Measurements from ENCODE around the gene NOTCH1. TPM values are rescaled to one million over a fixed set of nuclear protein-coding genes. Genes with fewer than 3 reads are reported as not detected.

Gene NOTCH1
- total and polyA plus RNA-seq, 2 donors (not counting 1 experiment from before 2014, with no cell fraction given) = 3.3 to 10.9 TPM

DNA sequence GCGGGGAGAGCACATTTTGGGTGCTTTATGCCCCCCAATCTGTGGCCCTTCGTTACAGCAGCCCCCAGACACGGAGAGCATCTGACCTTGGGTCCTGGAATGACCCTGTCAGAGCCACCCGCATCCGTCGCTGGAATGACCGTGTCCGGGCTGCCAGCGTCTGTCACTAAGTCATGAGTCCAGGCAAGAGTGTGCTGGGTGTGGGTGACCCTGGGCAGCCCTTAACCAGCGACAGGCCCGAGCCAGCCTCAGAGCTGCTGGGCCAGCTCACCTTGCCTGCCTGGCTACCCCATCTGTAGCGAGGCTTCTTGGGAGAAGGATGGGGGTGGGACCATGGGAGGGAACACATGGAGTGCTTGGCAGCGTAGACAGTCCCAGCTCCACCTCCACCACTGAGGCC lies 46.8 kb upstream of the NOTCH1 start:
- Histone ChIP-seq H3K4me1 (ENCODE audit: control insufficient read depth, extremely low read depth, insufficient read depth, low read length) (peaks cover 16% of the 10 kb centered on the region), H3K36me3 (ENCODE audit: control insufficient read depth, insufficient read depth, low read length) (no peaks in the 10 kb centered on the region), H3K4me2 (ENCODE audit: extremely low read depth, insufficient read depth, low read length) (no peak overlapping the region), H2AFZ (ENCODE audit: low read length) (no peak overlapping the region), H3K4me3 (replicated peaks in 1 of 4; ENCODE audit: control extremely low read depth in 1 of 4, insufficient read depth in 1 of 4, low read depth in 3 of 4, low read length in 4 of 4) (no peak overlapping the region), H3K79me2 (ENCODE audit: control insufficient read depth, insufficient read depth, low read length) (no peaks in the 10 kb centered on the region), H3K27me3 (ENCODE audit: control insufficient read depth, insufficient read depth, low read length) (no peaks in the 10 kb centered on the region), H4K20me1 (ENCODE audit: control insufficient read depth, extremely low read depth, insufficient read depth, low read length) (no peaks in the 10 kb centered on the region), H3K9me3 (ENCODE audit: control insufficient read depth, insufficient read depth, low read depth, low read length) (no peaks in the 10 kb centered on the region), H3K27ac (ENCODE audit: insufficient read depth, low read length) (no peak overlapping the region), H3K9ac (ENCODE audit: insufficient read depth, low read length) (no peak overlapping the region)
- TF ChIP-seq EZH2 (IDR thresholded peaks at IDR 0.05; ENCODE audit: low read length, missing control alignments) = no peak
- TF ChIP-seq, protein P1, sequence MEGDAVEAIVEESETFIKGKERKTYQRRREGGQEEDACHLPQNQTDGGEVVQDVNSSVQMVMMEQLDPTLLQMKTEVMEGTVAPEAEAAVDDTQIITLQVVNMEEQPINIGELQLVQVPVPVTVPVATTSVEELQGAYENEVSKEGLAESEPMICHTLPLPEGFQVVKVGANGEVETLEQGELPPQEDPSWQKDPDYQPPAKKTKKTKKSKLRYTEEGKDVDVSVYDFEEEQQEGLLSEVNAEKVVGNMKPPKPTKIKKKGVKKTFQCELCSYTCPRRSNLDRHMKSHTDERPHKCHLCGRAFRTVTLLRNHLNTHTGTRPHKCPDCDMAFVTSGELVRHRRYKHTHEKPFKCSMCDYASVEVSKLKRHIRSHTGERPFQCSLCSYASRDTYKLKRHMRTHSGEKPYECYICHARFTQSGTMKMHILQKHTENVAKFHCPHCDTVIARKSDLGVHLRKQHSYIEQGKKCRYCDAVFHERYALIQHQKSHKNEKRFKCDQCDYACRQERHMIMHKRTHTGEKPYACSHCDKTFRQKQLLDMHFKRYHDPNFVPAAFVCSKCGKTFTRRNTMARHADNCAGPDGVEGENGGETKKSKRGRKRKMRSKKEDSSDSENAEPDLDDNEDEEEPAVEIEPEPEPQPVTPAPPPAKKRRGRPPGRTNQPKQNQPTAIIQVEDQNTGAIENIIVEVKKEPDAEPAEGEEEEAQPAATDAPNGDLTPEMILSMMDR (conservative IDR thresholded peaks at IDR 0.05 in 1 of 2, IDR thresholded peaks at IDR 0.05 in 1 of 2; ENCODE audit: low read depth in 1 of 2, low read length in 2 of 2) = no peak
- no peak for DNase-seq (ENCODE audit: low read depth in 2 of 2)

DNA sequence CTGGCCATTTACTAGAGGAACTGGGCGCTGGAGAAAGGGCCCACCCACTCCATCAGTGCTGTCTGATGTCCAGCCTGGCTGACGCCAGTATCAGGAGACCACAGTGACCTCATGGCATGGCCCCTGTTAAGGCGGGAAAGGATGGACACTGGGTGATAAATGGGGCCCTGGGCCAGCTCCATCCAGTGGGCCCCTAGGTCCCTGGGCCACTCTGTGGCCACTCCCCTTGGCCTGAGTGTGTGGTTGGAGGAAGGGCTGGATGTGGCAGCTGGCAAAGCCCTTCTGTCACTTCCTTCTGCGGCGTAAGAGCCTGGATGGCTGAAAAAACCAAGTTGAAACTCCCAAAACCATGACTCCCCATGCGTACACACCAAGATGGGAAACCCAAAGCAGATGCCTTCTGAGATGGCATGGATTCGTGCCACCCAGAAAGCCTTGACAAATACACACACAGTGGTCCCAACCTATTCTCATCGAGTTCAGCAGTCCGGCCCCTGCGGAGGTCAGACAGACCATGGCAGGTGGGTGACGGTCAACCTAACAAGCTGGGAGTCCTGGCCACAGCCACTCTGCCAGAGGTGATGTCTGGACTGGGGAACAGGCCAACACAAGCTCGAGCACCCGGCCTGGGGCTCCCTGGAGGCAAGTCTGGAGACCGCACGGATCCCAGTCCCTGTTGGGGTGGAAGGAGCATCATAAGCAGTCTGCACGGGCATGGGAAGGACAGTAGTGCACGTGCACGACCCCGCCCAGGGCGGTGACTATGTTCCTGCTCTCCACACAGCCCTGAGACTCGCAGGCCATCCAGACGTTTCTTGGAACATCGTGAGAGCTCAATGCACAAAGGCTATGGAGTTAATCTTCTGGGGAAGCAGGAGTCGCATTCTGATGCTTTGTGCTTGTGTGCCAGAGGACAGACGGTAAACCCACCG lies 45.2 kb upstream of the NOTCH1 start:
- Histone ChIP-seq H3K9ac (ENCODE audit: insufficient read depth, low read length) (no peak overlapping the region), H3K36me3 (ENCODE audit: control insufficient read depth, insufficient read depth, low read length) (no peaks in the 10 kb centered on the region), H4K20me1 (ENCODE audit: control insufficient read depth, extremely low read depth, insufficient read depth, low read length) (no peaks in the 10 kb centered on the region), H3K4me3 (replicated peaks in 1 of 4; ENCODE audit: control extremely low read depth in 1 of 4, insufficient read depth in 1 of 4, low read depth in 3 of 4, low read length in 4 of 4) (no peak overlapping the region), H3K9me3 (ENCODE audit: control insufficient read depth, insufficient read depth, low read depth, low read length) (no peaks in the 10 kb centered on the region), H2AFZ (ENCODE audit: low read length) (no peak overlapping the region), H3K79me2 (ENCODE audit: control insufficient read depth, insufficient read depth, low read length) (no peaks in the 10 kb centered on the region), H3K4me1 (ENCODE audit: control insufficient read depth, extremely low read depth, insufficient read depth, low read length) (peaks cover 25% of the 10 kb centered on the region), H3K27me3 (ENCODE audit: control insufficient read depth, insufficient read depth, low read length) (peaks cover 5% of the 10 kb centered on the region), H3K27ac (ENCODE audit: insufficient read depth, low read length) (no peak overlapping the region), H3K4me2 (ENCODE audit: extremely low read depth, insufficient read depth, low read length) (no peak overlapping the region)
- TF ChIP-seq, protein P1 (conservative IDR thresholded peaks at IDR 0.05 in 1 of 2, IDR thresholded peaks at IDR 0.05 in 1 of 2; ENCODE audit: low read depth in 1 of 2, low read length in 2 of 2) = no peak
- TF ChIP-seq EZH2 (IDR thresholded peaks at IDR 0.05; ENCODE audit: low read length, missing control alignments) = no peak
- DNase-seq (ENCODE audit: low read depth in 2 of 2) = no peak

DNA sequence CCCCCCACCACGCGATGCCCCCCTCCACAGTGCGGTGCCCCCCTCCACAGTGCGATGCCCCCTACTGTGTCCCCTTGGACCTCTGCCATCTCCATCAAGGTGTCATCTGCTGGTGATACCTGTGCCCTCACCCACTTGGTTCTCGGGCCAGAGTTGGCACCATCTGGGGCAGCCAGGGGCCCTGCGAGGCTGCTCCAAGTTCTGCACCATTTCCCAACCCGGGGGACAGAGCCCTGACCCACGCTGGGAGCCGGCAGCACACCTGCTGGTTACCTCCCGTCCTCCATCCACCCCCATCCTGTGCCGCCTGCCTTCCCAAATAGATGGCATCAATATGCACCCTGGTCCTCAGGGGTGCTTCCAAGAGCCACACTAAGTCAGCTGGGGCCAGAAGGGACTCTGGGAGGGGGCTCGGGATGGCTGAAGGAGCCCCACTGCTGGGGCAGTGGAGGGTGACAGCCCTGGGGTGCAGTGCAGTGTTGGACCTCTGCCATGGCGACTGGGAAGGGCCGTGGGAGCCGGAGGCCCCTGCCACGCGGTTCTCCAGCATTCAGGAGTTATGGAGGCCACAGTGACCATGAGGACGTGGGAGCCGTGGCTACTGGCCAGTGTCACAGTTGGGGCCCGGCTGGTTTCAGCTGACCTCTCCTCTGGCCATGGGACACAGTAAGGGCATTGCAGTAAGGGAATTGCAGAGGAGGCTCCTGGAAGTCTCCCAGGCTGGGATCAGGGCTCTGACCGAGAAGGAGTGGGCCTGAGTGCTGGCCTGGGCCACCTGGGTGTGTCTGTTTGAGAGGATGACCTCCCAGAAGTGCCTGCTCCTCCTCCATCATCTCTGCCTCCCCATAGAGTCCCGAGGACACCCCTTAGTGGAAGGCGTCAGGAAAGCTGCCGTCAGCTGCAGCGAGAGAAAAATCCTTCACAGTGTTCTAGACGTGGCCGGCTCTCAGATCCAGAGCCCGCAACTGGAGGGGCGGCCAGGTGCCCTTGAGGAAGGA lies 44.2 kb upstream of the NOTCH1 start:
- Histone ChIP-seq H3K27ac (ENCODE audit: insufficient read depth, low read length) (no peak overlapping the region), H3K79me2 (ENCODE audit: control insufficient read depth, insufficient read depth, low read length) (no peaks in the 10 kb centered on the region), H3K4me2 (ENCODE audit: extremely low read depth, insufficient read depth, low read length) (no peak overlapping the region), H3K36me3 (ENCODE audit: control insufficient read depth, insufficient read depth, low read length) (no peaks in the 10 kb centered on the region), H3K9ac (ENCODE audit: insufficient read depth, low read length) (no peak overlapping the region), H2AFZ (ENCODE audit: low read length) (no peak overlapping the region), H3K27me3 (ENCODE audit: control insufficient read depth, insufficient read depth, low read length) (peaks cover 5% of the 10 kb centered on the region), H3K9me3 (ENCODE audit: control insufficient read depth, insufficient read depth, low read depth, low read length) (no peaks in the 10 kb centered on the region), H3K4me1 (ENCODE audit: control insufficient read depth, extremely low read depth, insufficient read depth, low read length) (peaks cover 25% of the 10 kb centered on the region), H3K4me3 (replicated peaks in 1 of 4; ENCODE audit: control extremely low read depth in 1 of 4, insufficient read depth in 1 of 4, low read depth in 3 of 4, low read length in 4 of 4) (no peak overlapping the region), H4K20me1 (ENCODE audit: control insufficient read depth, extremely low read depth, insufficient read depth, low read length) (no peaks in the 10 kb centered on the region)
- no peak for DNase-seq (ENCODE audit: low read depth in 2 of 2)
- TF ChIP-seq, protein P1 (conservative IDR thresholded peaks at IDR 0.05 in 1 of 2, IDR thresholded peaks at IDR 0.05 in 1 of 2; ENCODE audit: low read depth in 1 of 2, low read length in 2 of 2) = no peak
- TF ChIP-seq EZH2 (IDR thresholded peaks at IDR 0.05; ENCODE audit: low read length, missing control alignments) = no peak
